GM12892 (cell line): ENCODE results near the gene SLC2A4.

Experiments used
- POLR2A ChIP-seq: IDR thresholded peaks from 2 replicates; pipeline ENCODE4 v1.6.1; 2011; ENCODE audit warnings: low read depth, low read length, control low read depth
- POLR2AphosphoS5 ChIP-seq: IDR thresholded peaks from 2 replicates; pipeline ENCODE4 v1.6.1; 2011; ENCODE audit warnings: low read depth, low read length, control low read depth
- TAF1 ChIP-seq: IDR thresholded peaks from 2 replicates; pipeline ENCODE4 v1.6.1; 2011; ENCODE audit warnings: low read depth, mild to moderate bottlenecking, control low read depth, low read length, borderline replicate concordance

GRCh38 chr17:7329374-7329996, 48.0 kb downstream of the SLC2A4 start:
- TF ChIP-seq POLR2A (peak; percentile 86), POLR2AphosphoS5 (peak; percentile 75), TAF1 (no peak; the same call in 1 of the 2 replicates)
